Coronary artery (tissue), 2 donors: ENCODE results near the gene GRIA4.

Experiments
- DNase-seq: peaks from one replicate; pipeline ENCODE4 v3.0.0-alpha.2; 2017; ENCODE audit warnings: low spot score
- H3K27ac ChIP-seq, 2 donors: fragments of 200-600 bp; sonication (generic); one replicate each; pipeline ENCODE4 v1.5.1; 2016 to 2019
- H3K4me3 ChIP-seq: fragments of 200-600 bp; sonication (generic); 2 replicates; pipeline ENCODE4 v1.5.1; 2016; ENCODE audit warnings: mild to moderate bottlenecking, moderate library complexity
- CTCF ChIP-seq: fragments of 200-600 bp; sonication (generic); IDR thresholded peaks from one replicate; pipeline ENCODE4 v1.5.1; 2019; ENCODE audit warnings: antibody characterized with exemption

GRIA4 gene

GRCh38 chr11:106015066-106015465 is 405.2 kb downstream of the GRIA4 start:
- DNase-seq = no peak
- no peak for TF ChIP-seq CTCF
- Histone ChIP-seq H3K4me3 (no peak overlapping the region), H3K27ac (no peak overlapping the region)

GRCh38 chr11:106017093-106017492 is 407.2 kb downstream of the GRIA4 start:
- TF ChIP-seq CTCF = no peak

GRCh38 chr11:106021181-106021966 is 411.5 kb downstream of the GRIA4 start:
- Histone ChIP-seq H3K27ac (peak overlapping the region; percentile 74 to 89), H3K4me3 (peak overlapping the region; percentile 87)
- no peak for DNase-seq
- TF ChIP-seq CTCF = no peak

More at GRCh38 chr11:106017093-106017492, 407.2 kb downstream of the GRIA4 start:
- DNase-seq = no peak
- H3K27ac ChIP-seq = no peak overlapping the region
- no peak overlapping the region for H3K4me3 ChIP-seq

GRCh38 chr11:106021967-106022794 is 412.3 kb downstream of the GRIA4 start, which contains the start of gene MSANTD4:
MSANTD4 (minus strand) TSS chr11:106022240; CDS start chr11:106010917, 11,323 bp downstream.
- TF ChIP-seq CTCF = no peak
- peak; percentile 100 for DNase-seq
- H3K27ac ChIP-seq = peak within 1 kb of the TSS; percentile 74 to 89
- H3K4me3 ChIP-seq = peak within 1 kb of the TSS; percentile 87

GRCh38 chr11:106022795-106023275 is 413.0 kb downstream of the GRIA4 start:
- Histone ChIP-seq H3K4me3 (peak overlapping the region; percentile 87), H3K27ac (peak overlapping the region; percentile 54 to 64)
- no peak for DNase-seq
- TF ChIP-seq CTCF = no peak

- Histone ChIP-seq H3K27ac (no peak overlapping the region), H3K4me3 (no peak overlapping the region)
- TF ChIP-seq CTCF = no peak
- no peak for DNase-seq
These were observed 420.7 kb downstream of the GRIA4 start for GRCh38 chr11:106030609-106031008.
